Activated CD4-positive, alpha-beta T cell treated with anti-CD3 and anti-CD28 coated beads, Interleukin-2, amount 10 ng/mL, durations not matched to agents 7 days and 5 days (primary cell): ENCODE results near the gene DCAF17. TPM values are rescaled to one million over a fixed set of nuclear protein-coding genes. Genes with fewer than 3 reads are reported as not detected.
"Not testable (repeated sequence)": the region's sequence is repeated elsewhere in the genome, so short reads cannot be mapped to it uniquely, and the experiment has no call there.

Source experiments
- CTCF ChIA-PET: fragments of 350-600 bp; sonication (Branson Sonifier 250); formaldehyde crosslinking; loops from one replicate; lab custom pipeline; 2021; ENCODE audit warnings: antibody characterized with exemption; lab: Charles Lee
- POLR2A ChIA-PET: fragments of 350-600 bp; sonication (Branson Sonifier 250); formaldehyde crosslinking; loops from one replicate; lab custom pipeline; 2021; ENCODE audit warnings: antibody characterized with exemption; lab: Charles Lee
- DNase-seq: peaks from one replicate; pipeline ENCODE4 v3.0.0-alpha.2; 2020
- H3K27ac Mint-ChIP-seq: one replicate; pipeline ENCODE4 v1.8.0; 2021; ENCODE audit warnings: mild to moderate bottlenecking, moderate library complexity, mixed read lengths
- H3K27me3 Mint-ChIP-seq: one replicate; pipeline ENCODE4 v1.8.0; 2021; ENCODE audit warnings: mixed read lengths
- H3K36me3 Mint-ChIP-seq: one replicate; pipeline ENCODE4 v1.8.0; 2021; ENCODE audit warnings: low read depth, mixed read lengths
- H3K4me1 Mint-ChIP-seq: one replicate; pipeline ENCODE4 v1.8.0; 2021; ENCODE audit warnings: mixed read lengths
- H3K4me3 Mint-ChIP-seq: one replicate; pipeline ENCODE4 v1.8.0; 2021; ENCODE audit warnings: mild to moderate bottlenecking, moderate library complexity, mixed read lengths
- H3K9me3 Mint-ChIP-seq: one replicate; pipeline ENCODE4 v1.8.0; 2021; ENCODE audit warnings: mixed read lengths
- total RNA-seq, 2 experiments: library from RNA; stranded (reverse); gene quantifications; one replicate each; pipeline ENCODE4 v1.2.3, GENCODE V29; 2021

DCAF17 gene
- total RNA-seq, 2 experiments from 2014 or later: 15.8 to 19.0 TPM

DNA sequence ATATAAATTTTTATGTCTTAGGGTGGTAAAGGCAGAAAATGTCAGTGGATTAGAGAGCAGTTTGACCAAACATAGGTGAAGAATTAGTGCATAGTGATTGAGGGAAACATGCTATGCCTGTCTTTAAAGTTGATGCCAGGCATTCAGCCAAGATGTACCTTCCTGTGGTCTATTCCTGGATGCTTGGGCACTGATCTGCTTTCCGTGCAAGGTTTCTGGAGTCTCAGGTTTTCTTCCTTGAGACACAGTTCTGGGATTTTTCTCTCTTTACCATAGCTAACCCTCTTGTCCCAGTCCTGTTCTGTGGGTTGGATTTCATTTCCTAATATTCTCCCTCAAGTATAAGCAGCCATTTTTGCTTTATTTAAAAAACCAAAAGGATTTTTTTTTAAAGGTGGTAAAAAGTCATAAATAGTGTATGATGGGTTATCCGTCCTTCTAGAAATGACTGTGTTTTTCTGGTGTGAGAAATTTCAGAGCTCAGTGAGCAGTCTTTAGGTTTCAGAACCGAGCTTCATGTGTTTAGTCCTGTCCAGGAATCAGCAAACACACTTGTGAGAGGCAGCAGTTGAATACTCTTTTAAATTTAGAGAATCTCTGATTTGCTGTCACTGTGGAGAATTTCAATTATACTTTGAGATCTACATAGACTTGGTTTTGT, 45.3 kb downstream of the DCAF17 start:
- no peak for DNase-seq
- H3K4me1 Mint-ChIP-seq: peaks cover 2% of the 10 kb centered on the region
- ChIA-PET POLR2A (no interaction called here), CTCF (no interaction called here)
- no peaks in the 10 kb centered on the region for H3K9me3 Mint-ChIP-seq
- peaks cover 33% of the 10 kb centered on the region for H3K36me3 Mint-ChIP-seq
- no peaks in the 10 kb centered on the region for H3K27me3 Mint-ChIP-seq
- H3K27ac Mint-ChIP-seq: no peak overlapping the region
- no peak overlapping the region for H3K4me3 Mint-ChIP-seq

DNA sequence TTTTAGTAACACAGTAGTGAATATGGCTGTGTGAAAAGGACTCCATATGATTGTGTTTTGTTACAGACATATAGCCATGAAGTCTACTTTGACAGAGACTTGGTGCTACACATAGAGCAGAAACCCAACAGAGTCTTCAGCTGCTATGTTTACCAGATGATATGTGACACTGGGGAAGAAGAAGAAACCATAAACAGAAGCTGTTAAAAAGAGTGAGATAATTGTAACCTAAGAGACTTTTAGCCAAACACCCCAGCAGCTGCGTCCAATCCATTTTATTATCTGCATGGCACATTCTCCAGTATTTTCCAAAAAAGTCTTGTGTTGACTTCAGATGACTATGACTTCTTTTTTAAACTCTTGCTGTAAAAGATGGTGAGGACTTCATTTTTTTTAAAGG, 46.9 kb downstream of the DCAF17 start:
- H3K36me3 Mint-ChIP-seq: peaks cover 22% of the 10 kb centered on the region
- H3K4me3 Mint-ChIP-seq: no peak overlapping the region
- H3K4me1 Mint-ChIP-seq: peaks cover 8% of the 10 kb centered on the region
- ChIA-PET CTCF (no interaction called here), POLR2A (no interaction called here)
- no peaks in the 10 kb centered on the region for H3K27me3 Mint-ChIP-seq
- no peaks in the 10 kb centered on the region for H3K9me3 Mint-ChIP-seq
- no peak for DNase-seq
- H3K27ac Mint-ChIP-seq: no peak overlapping the region

DNA sequence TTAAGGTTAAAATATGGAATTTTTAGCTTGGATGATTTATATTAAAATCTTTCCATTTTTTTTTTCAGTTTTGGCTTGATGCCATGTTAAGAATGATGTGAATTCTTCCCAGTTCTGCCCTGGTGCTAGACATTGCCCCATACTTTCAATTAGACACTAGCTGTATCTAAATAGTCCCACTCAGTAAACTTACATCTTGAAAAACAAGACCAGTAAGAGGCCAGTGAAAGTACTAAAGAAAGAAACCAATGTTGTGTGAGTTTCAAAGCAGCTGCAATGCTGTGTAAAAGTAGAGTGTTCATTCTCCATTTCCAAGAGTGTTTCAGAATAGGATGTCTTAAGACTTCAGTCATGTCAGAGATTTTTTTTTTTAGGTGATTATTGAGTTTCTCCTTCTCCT, 48.3 kb downstream of the DCAF17 start:
- no peak overlapping the region for H3K4me3 Mint-ChIP-seq
- DNase-seq: no peak
- no peak overlapping the region for H3K27ac Mint-ChIP-seq
- CTCF ChIA-PET: interaction anchor here (0.6 to 1.2 kb wide), 3 partner anchors 73 to 554 kb away, joined by 3 to 5 read pairs (median 4); partner anchors contain the start of gene GORASP2
- H3K36me3 Mint-ChIP-seq: peaks cover 22% of the 10 kb centered on the region
- POLR2A ChIA-PET: no interaction called here
- H3K27me3 Mint-ChIP-seq: no peaks in the 10 kb centered on the region
- H3K4me1 Mint-ChIP-seq: peaks cover 8% of the 10 kb centered on the region
- no peaks in the 10 kb centered on the region for H3K9me3 Mint-ChIP-seq

DNA sequence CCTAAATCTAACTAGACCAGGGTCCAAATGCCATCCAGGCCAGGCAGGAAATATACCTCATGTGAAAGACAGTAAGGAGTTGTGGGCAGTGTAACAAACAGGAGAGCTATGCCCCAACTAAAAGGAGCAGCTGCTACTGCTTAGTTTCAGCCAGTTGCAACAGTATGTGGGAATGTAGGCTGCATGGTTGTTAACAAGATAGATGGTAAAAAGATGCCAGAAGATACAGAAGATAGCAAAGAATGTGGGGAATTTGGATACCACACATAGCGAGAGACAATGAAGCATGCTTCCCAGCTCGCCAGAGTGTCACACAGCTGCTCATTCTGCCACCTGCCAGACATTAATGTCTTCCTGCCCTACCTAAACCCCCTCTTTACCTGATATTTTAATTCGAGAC, 48.9 kb downstream of the DCAF17 start:
- no peaks in the 10 kb centered on the region for H3K27me3 Mint-ChIP-seq
- DNase-seq: no peak
- ChIA-PET POLR2A (no interaction called here), CTCF (interaction anchor here (0.6 to 1.2 kb wide), 2 partner anchors 296 to 554 kb away, joined by 4 to 5 read pairs; partner anchors contain the start of gene GORASP2)
- H3K9me3 Mint-ChIP-seq: peaks cover under 1% of the 10 kb centered on the region
- peaks cover 8% of the 10 kb centered on the region for H3K4me1 Mint-ChIP-seq
- no peak overlapping the region for H3K4me3 Mint-ChIP-seq
- peaks cover 21% of the 10 kb centered on the region for H3K36me3 Mint-ChIP-seq
- H3K27ac Mint-ChIP-seq: no peak overlapping the region

DNA sequence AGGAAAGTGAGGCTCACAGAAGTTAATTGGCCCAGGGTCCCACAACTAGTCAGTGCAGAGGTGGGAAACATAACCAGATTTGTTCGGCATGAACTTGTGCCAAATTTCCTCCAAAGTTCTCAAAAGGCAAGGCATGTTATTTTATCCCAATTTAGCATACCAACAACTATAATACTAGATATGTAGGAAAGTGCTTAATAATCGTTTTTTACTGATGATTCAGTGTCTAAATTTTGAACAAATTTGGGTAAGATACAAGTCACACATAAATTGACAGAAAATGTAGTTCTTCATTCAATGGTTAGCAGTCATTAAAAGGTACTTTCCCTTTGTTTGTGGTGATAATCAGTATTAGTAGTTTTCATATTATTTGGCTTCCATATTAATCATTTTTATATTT, 49.8 kb downstream of the DCAF17 start:
- no peak for DNase-seq
- POLR2A ChIA-PET: no interaction called here
- Mint-ChIP-seq H3K9me3 (peaks cover 6% of the 10 kb centered on the region), H3K27me3 (no peaks in the 10 kb centered on the region), H3K27ac (no peak overlapping the region), H3K4me1 (peaks cover 8% of the 10 kb centered on the region), H3K36me3 (peaks cover 24% of the 10 kb centered on the region), H3K4me3 (no peak overlapping the region)
- CTCF ChIA-PET: no interaction called here

DNA sequence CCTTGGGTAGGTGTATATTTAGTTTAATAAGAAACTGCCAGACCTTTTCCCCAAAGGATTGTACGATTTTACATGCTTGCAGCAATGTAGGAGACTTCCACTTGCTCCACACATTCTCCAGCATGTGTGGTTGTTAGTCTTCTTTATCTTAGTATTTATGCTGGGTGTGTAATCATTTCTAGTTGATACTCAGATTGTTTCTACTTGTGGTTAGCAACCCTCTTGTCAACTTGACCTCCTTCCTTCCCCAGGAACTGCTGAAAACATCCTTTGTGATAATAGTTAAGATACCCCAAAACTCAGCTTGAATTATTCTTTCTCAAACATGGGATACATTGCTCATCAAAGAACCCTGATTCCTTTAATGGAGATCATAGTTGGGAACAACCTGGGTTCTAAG, 51.1 kb downstream of the DCAF17 start:
- Mint-ChIP-seq H3K27me3 (no peaks in the 10 kb centered on the region), H3K9me3 (peaks cover 10% of the 10 kb centered on the region), H3K4me3 (no peak overlapping the region), H3K27ac (no peak overlapping the region), H3K4me1 (peaks cover 8% of the 10 kb centered on the region), H3K36me3 (peaks cover 26% of the 10 kb centered on the region)
- ChIA-PET POLR2A (no interaction called here), CTCF (no interaction called here)
- DNase-seq: no peak

DNA sequence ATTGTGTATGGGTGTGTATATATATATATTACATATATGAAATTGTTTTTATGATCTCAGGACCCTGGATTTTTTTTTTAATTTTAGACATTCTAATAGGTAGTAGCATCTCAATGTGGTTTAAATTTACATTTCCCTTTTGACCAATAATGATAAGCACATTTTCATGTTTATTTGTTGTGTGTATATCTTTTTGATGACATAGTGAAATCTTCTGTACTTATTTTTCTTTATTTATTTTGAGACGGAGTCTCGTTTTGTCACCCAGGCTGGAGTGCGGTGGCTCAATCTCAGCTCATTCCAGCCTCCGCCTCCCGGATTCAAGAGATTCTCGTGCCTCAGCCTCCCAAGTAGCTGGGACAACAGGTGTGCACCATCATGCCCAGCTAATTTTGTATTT, 53.2 kb downstream of the DCAF17 start:
- Mint-ChIP-seq H3K9me3 (peaks cover 10% of the 10 kb centered on the region), H3K36me3 (peaks cover 13% of the 10 kb centered on the region), H3K4me3 (no peak overlapping the region), H3K27me3 (no peaks in the 10 kb centered on the region), H3K27ac (no peak overlapping the region), H3K4me1 (peaks cover 8% of the 10 kb centered on the region)
- POLR2A ChIA-PET: no interaction called here
- CTCF ChIA-PET: no interaction called here
- DNase-seq: no peak

DNA sequence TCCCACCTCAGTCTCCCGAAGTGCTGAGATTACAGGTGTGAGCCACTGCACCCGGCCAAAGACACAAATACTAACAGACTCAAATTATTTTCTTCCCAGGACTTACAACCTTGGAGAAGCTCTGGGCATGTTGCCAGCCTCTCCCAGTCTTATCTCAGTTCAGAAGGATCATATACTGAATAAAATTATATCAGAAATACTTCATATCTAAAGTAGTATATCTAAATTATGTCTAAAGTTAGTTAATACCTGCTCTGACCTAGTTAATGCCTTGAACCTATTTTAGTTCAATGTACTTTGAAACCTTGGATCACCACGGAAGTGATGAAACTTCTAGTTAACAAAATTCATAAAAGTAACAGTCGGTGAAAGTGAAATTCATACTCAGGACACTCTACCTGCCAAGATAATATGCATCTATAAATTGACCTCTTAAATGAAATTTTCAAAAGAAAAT, 53.8 kb downstream of the DCAF17 start:
- H3K9me3 Mint-ChIP-seq: peaks cover 10% of the 10 kb centered on the region
- peaks cover 10% of the 10 kb centered on the region for H3K36me3 Mint-ChIP-seq
- CTCF ChIA-PET: no interaction called here
- no peak overlapping the region for H3K4me3 Mint-ChIP-seq
- POLR2A ChIA-PET: no interaction called here
- no peaks in the 10 kb centered on the region for H3K27me3 Mint-ChIP-seq
- no peak overlapping the region for H3K27ac Mint-ChIP-seq
- H3K4me1 Mint-ChIP-seq: peaks cover 8% of the 10 kb centered on the region
- DNase-seq: no peak

DNA sequence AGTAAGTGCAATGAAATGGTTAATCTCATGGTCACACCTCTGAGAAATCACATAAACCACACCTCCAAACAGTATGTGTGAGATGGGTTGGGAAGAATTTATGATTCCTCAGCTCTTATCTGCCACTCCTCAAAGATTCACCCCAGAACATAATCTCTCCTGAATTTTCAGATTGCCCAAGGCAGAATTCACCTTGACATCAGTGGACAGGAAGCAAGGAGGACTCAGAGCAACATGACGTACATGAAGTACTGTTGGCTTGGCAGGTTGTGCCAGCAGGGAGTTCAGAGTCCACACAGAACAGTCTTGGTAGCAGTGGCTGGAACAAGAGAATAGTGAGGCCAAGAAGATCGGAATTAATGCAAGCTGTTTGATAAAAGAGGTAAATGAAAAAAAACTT, 56.6 kb downstream of the DCAF17 start:
- H3K36me3 Mint-ChIP-seq: peaks cover 9% of the 10 kb centered on the region

DNA sequence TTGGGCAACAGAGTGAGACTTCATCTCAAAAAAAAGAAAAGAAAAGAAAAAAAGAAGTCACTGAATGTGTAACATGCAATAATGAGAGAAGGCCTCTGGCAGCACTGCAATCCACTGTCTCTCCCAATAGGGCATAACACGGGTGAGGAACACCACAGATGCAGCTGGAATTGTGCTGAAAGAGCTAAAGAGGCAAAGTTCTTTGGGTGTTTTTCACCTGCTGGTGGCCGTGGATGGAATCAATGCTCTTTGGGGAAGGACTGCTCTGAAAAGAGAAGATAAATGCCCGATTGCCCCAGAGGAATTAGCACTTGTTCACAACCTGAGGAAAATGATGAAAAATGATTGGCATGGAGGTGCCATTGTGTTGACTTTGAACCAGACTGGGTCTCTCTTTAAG, 57.3 kb downstream of the DCAF17 start:
- H3K4me1 Mint-ChIP-seq: no peaks in the 10 kb centered on the region
- peaks cover 9% of the 10 kb centered on the region for H3K36me3 Mint-ChIP-seq
- no peaks in the 10 kb centered on the region for H3K27me3 Mint-ChIP-seq
- H3K4me3 Mint-ChIP-seq: no peak overlapping the region
- CTCF ChIA-PET: no interaction called here
- no peak for DNase-seq
- POLR2A ChIA-PET: no interaction called here
- H3K27ac Mint-ChIP-seq: no peak overlapping the region
- H3K9me3 Mint-ChIP-seq: peaks cover 11% of the 10 kb centered on the region

More for the DNA sequence above, 56.6 kb downstream of the DCAF17 start:
- Mint-ChIP-seq H3K4me3 (no peak overlapping the region), H3K27ac (no peak overlapping the region), H3K27me3 (no peaks in the 10 kb centered on the region), H3K9me3 (peaks cover 10% of the 10 kb centered on the region), H3K4me1 (no peaks in the 10 kb centered on the region)
- ChIA-PET POLR2A (no interaction called here), CTCF (no interaction called here)
- DNase-seq: no peak

DNA sequence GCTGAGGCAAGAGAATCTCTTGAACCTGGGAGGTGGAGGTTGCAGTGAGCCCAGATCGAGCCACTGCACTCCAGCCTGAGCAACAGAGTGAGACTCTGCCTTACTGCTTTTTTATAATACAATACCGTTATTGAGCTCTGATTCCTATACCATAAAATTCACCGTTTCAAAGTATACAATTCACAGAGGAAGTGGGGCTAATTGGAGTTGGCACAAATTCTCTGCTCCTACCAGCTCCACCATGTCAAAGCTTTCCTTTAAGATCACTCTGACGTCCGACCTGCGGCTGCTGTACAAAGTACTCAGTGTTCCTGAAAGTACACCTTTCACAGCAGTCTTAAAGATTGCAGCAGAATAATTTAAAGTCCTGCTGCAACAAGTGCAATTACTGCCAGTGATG, 58.6 kb downstream of the DCAF17 start:
- Mint-ChIP-seq H3K4me3 (no peak overlapping the region), H3K36me3 (peaks cover 9% of the 10 kb centered on the region)
- CTCF ChIA-PET: no interaction called here

DNA sequence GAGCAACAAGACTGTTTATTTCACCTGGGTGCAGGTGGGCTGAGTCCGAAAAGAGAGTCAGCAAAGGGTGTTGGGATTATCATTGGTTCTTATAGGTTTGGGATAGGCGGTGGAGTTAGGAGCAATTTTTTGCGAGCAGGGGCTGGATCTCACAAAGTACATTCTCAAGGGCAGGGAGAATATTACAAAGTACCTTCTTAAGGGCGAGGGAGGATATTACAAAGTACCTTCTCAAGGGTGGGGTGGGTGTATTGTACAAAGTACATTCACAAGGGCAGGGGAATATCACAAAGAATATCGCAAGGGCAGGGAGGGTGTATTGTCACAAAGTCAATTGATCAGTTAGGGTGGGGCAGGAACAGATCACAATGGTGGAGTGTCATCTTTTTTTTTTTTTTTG, 63.6 kb downstream of the DCAF17 start:
- POLR2A ChIA-PET, H3K4me3 Mint-ChIP-seq, H3K36me3 Mint-ChIP-seq: not testable (repeated sequence)

More for the DNA sequence above, 58.6 kb downstream of the DCAF17 start:
- Mint-ChIP-seq H3K9me3 (peaks cover 13% of the 10 kb centered on the region), H3K27me3 (no peaks in the 10 kb centered on the region), H3K27ac (no peak overlapping the region), H3K4me1 (no peaks in the 10 kb centered on the region)
- no peak for DNase-seq
- POLR2A ChIA-PET: no interaction called here

DNA sequence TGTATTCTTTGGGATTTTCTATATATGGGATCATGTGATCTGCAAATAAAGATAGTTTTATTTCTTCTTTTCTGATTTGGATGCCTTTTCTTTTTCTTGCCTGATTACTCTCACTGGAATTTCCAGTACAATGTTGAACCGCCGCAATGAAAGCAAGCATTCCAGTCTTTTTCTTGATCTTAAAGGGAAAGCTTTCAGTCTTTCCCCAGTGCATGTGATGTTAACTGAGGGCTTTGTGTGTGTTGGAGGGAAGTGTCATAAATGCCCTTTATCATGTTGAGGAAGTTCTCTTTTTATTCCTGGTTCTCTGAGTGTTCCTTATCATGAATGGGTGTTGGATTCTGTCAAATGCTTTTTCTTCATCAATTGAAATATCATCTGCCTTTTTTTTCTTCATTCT, 71.3 kb downstream of the DCAF17 start:
- no peak overlapping the region for H3K27ac Mint-ChIP-seq
- H3K4me3 Mint-ChIP-seq: no peak overlapping the region
- CTCF ChIA-PET: no interaction called here

More for the DNA sequence above, 63.6 kb downstream of the DCAF17 start:
- H3K27me3 Mint-ChIP-seq, H3K4me1 Mint-ChIP-seq, DNase-seq, H3K27ac Mint-ChIP-seq, CTCF ChIA-PET, H3K9me3 Mint-ChIP-seq: not testable (repeated sequence)

More for the DNA sequence above, 71.3 kb downstream of the DCAF17 start:
- POLR2A ChIA-PET: interaction anchor here (0.6 kb wide), 1 partner anchor 117 kb away, joined by 5 read pairs; no protein-coding TSS in a partner anchor
- Mint-ChIP-seq H3K36me3 (no peaks in the 10 kb centered on the region), H3K9me3 (peaks cover 9% of the 10 kb centered on the region), H3K4me1 (peaks cover 4% of the 10 kb centered on the region), H3K27me3 (peaks cover 2% of the 10 kb centered on the region)
- no peak for DNase-seq
